Neural cell (in vitro differentiated cells): Measurements from ENCODE around the gene MSH2. TPM values are rescaled to one million over a fixed set of nuclear protein-coding genes. Genes with fewer than 3 reads are reported as not detected.

Experiments
- H2AFZ ChIP-seq: fragments of 200-600, 300-800 bp; sonication (generic), shearing (Covaris generic); 2 replicates; pipeline ENCODE4 v1.6.0; 2014; ENCODE audit warnings: low read depth, mild to moderate bottlenecking, antibody characterized with exemption, low read length, moderate library complexity
- H3F3A ChIP-seq: fragments of 200-600 bp; shearing (Covaris generic); 2 replicates; pipeline ENCODE4 v1.6.1; 2016; ENCODE audit warnings: mild to moderate bottlenecking, moderate library complexity, mixed read lengths, antibody characterized with exemption, low read length; ENCODE audit not compliant: insufficient read depth, poor library complexity, severe bottlenecking
- H3K27ac ChIP-seq: fragments of 200-600, 300-800 bp; sonication (generic), shearing (Covaris generic); 2 replicates; pipeline ENCODE4 v1.5.1; 2014; ENCODE audit warnings: mild to moderate bottlenecking, low read length, moderate library complexity
- H3K27me3 ChIP-seq: fragments of 300-800, 200-600 bp; sonication (generic), shearing (Covaris generic); 2 replicates; pipeline ENCODE4 v1.6.0; 2014; ENCODE audit warnings: mild to moderate bottlenecking, low read depth, low read length, moderate library complexity; ENCODE audit not compliant: insufficient read depth
- H3K36me3 ChIP-seq: fragments of 300-800, 200-600 bp; sonication (generic), shearing (Covaris generic); 2 replicates; pipeline ENCODE4 v1.5.1; 2014; ENCODE audit warnings: mild to moderate bottlenecking, antibody characterized with exemption, low read length, moderate library complexity; ENCODE audit not compliant: insufficient read depth
- H3K4me2 ChIP-seq: fragments of 300-800, 200-600 bp; sonication (generic), shearing (Covaris generic); 2 replicates; pipeline ENCODE4 v1.6.0; 2014; ENCODE audit warnings: mild to moderate bottlenecking, low read length
- H3K4me3 ChIP-seq: fragments of 300-800, 200-600 bp; sonication (generic), shearing (Covaris generic); 2 replicates; pipeline ENCODE4 v1.5.1; 2014; ENCODE audit warnings: mild to moderate bottlenecking, low read length, moderate library complexity
- H3K79me2 ChIP-seq: fragments of 200-600 bp; shearing (Covaris generic); replicated peaks from 2 replicates; pipeline ENCODE4 v1.6.0; 2014; ENCODE audit warnings: mild to moderate bottlenecking, low read length, moderate library complexity; ENCODE audit not compliant: insufficient read depth
- H3K9ac ChIP-seq: fragments of 300-800, 200-600 bp; sonication (generic), shearing (Covaris generic); 2 replicates; pipeline ENCODE4 v1.6.1; 2016; ENCODE audit warnings: mild to moderate bottlenecking, low read length, mixed read lengths
- H3K9me2 ChIP-seq: fragments of 200-600 bp; shearing (Covaris generic); 2 replicates; pipeline ENCODE4 v1.6.1; 2016; ENCODE audit warnings: mild to moderate bottlenecking, low read length, mixed read lengths; ENCODE audit not compliant: insufficient read depth
- H3K9me3 ChIP-seq: fragments of 200-600, 300-800 bp; sonication (generic), shearing (Covaris generic); 2 replicates; pipeline ENCODE4 v1.6.1; 2016; ENCODE audit warnings: mild to moderate bottlenecking, mixed run types, low read length, moderate library complexity, mixed read lengths
- H4K20me1 ChIP-seq: fragments of 200-600 bp; shearing (Covaris generic); 2 replicates; pipeline ENCODE4 v1.6.1; 2016; ENCODE audit warnings: mild to moderate bottlenecking, mixed run types; ENCODE audit not compliant: insufficient read depth
- EP300 ChIP-seq: fragments of 450-650 bp; conservative IDR thresholded peaks from 2 replicates; pipeline ENCODE4 v1.6.1; 2014; ENCODE audit warnings: antibody characterized with exemption, mild to moderate bottlenecking, moderate library complexity; ENCODE audit not compliant: poor library complexity, severe bottlenecking
- EZH2 ChIP-seq: fragments of 200-600, 300-800 bp; shearing (Covaris generic), sonication (generic); IDR thresholded peaks from 2 replicates; pipeline ENCODE4 v1.6.1; 2014; ENCODE audit warnings: antibody characterized with exemption, low read length, borderline replicate concordance, mild to moderate bottlenecking; ENCODE audit not compliant: insufficient read depth, poor library complexity, severe bottlenecking
- MXI1 ChIP-seq: fragments of 450-650 bp; conservative IDR thresholded peaks from 2 replicates; pipeline ENCODE4 v1.6.1; 2014; ENCODE audit warnings: antibody characterized with exemption, mild to moderate bottlenecking; ENCODE audit not compliant: poor library complexity, severe bottlenecking
- POLR2AphosphoS5 ChIP-seq: IDR thresholded peaks from 2 replicates; pipeline ENCODE4 v1.6.1; 2012
- RAD21 ChIP-seq: fragments of 450-650 bp; conservative IDR thresholded peaks from 2 replicates; pipeline ENCODE4 v1.6.1; 2014; ENCODE audit warnings: antibody characterized with exemption, mild to moderate bottlenecking, moderate library complexity
- SMC3 ChIP-seq: fragments of 450-650 bp; conservative IDR thresholded peaks from 2 replicates; pipeline ENCODE4 v1.6.1; 2014; ENCODE audit warnings: antibody characterized with exemption, mild to moderate bottlenecking, moderate library complexity; ENCODE audit not compliant: poor library complexity
- TAF1 ChIP-seq: IDR thresholded peaks from 2 replicates; pipeline ENCODE4 v1.6.1; 2012; ENCODE audit warnings: low read depth
- polyA plus RNA-seq: library from polyadenylated mRNA; depleted of rRNA; stranded (reverse); fragments of >200 nt; gene quantifications from 2 replicates; pipeline ENCODE4 v1.2.3, GENCODE V29; 2014
- TF ChIP-seq, protein P1 (sequence below): fragments of 450-650 bp; IDR thresholded peaks from 2 replicates; pipeline ENCODE4 v1.5.1; 2014; ENCODE audit warnings: antibody characterized with exemption, mild to moderate bottlenecking, moderate library complexity; ENCODE audit not compliant: poor library complexity, severe bottlenecking
- TF ChIP-seq, protein P2 (sequence below): IDR thresholded peaks from 2 replicates; pipeline ENCODE4 v1.6.1; 2012; ENCODE audit warnings: borderline replicate concordance

Gene MSH2
- polyA plus RNA-seq, 1 donor from 2014 or later = 105 TPM

DNA sequence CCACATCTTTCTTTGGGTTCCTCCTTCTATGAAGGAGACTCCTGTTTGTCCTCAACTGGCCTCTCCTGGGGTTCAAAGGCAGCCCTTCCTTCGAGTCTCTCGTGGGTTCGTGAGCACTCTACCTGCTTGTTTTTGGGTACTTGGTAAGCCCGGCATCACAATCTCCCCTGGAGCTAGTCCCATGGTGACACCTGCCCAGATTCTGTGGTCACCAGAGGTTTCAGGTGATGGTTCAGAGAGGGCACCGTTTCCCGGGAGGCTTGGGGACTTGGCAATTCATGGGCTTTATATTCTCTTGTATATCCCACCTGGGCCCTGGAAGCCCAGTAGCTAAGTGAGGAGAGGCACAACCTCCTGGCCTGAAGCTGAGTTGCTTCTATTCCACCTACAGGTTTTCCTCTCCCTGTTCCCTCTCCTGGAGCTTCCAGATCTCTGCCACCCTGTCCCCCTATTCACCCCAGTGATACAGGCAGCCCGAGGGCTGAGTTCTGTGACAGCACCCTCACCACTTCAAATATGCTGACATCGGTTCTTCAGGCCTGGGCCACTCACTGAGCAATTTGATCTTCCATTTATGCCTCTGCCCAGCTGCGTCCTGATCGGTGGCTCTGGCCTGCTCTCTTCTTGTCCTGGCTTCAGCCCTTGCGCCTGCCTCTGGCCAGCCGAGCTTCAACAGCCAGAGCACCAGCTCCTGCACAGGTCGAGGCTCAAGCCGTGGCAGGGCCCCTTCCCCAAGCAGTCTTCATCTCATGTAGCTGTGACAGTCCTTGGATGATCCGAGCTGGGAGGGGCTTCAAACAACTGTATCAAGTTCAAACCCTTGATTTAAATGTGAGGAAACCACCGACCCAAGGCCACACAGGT is 91.5 kb downstream of the MSH2 start:
- Histone ChIP-seq H4K20me1 (no peaks in the 10 kb centered on the region), H3K27ac (no peak overlapping the region), H3K4me2 (no peak overlapping the region), H3K36me3 (no peaks in the 10 kb centered on the region), H3K4me3 (no peak overlapping the region), H2AFZ (no peak overlapping the region), H3K9me2 (no peaks in the 10 kb centered on the region), H3K27me3 (no peaks in the 10 kb centered on the region), H3K79me2 (no peaks in the 10 kb centered on the region), H3K9me3 (no peaks in the 10 kb centered on the region), H3F3A (no peaks in the 10 kb centered on the region), H3K9ac (no peak overlapping the region)
- TF ChIP-seq EP300 = no peak
- TF ChIP-seq EZH2 = no peak
- TF ChIP-seq RAD21 = no peak
- no peak for TF ChIP-seq TAF1
- TF ChIP-seq POLR2AphosphoS5 = no peak
- TF ChIP-seq, protein P1, sequence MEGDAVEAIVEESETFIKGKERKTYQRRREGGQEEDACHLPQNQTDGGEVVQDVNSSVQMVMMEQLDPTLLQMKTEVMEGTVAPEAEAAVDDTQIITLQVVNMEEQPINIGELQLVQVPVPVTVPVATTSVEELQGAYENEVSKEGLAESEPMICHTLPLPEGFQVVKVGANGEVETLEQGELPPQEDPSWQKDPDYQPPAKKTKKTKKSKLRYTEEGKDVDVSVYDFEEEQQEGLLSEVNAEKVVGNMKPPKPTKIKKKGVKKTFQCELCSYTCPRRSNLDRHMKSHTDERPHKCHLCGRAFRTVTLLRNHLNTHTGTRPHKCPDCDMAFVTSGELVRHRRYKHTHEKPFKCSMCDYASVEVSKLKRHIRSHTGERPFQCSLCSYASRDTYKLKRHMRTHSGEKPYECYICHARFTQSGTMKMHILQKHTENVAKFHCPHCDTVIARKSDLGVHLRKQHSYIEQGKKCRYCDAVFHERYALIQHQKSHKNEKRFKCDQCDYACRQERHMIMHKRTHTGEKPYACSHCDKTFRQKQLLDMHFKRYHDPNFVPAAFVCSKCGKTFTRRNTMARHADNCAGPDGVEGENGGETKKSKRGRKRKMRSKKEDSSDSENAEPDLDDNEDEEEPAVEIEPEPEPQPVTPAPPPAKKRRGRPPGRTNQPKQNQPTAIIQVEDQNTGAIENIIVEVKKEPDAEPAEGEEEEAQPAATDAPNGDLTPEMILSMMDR = no peak
- TF ChIP-seq SMC3 = no peak
- no peak for TF ChIP-seq MXI1
- TF ChIP-seq, protein P2, sequence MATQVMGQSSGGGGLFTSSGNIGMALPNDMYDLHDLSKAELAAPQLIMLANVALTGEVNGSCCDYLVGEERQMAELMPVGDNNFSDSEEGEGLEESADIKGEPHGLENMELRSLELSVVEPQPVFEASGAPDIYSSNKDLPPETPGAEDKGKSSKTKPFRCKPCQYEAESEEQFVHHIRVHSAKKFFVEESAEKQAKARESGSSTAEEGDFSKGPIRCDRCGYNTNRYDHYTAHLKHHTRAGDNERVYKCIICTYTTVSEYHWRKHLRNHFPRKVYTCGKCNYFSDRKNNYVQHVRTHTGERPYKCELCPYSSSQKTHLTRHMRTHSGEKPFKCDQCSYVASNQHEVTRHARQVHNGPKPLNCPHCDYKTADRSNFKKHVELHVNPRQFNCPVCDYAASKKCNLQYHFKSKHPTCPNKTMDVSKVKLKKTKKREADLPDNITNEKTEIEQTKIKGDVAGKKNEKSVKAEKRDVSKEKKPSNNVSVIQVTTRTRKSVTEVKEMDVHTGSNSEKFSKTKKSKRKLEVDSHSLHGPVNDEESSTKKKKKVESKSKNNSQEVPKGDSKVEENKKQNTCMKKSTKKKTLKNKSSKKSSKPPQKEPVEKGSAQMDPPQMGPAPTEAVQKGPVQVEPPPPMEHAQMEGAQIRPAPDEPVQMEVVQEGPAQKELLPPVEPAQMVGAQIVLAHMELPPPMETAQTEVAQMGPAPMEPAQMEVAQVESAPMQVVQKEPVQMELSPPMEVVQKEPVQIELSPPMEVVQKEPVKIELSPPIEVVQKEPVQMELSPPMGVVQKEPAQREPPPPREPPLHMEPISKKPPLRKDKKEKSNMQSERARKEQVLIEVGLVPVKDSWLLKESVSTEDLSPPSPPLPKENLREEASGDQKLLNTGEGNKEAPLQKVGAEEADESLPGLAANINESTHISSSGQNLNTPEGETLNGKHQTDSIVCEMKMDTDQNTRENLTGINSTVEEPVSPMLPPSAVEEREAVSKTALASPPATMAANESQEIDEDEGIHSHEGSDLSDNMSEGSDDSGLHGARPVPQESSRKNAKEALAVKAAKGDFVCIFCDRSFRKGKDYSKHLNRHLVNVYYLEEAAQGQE = no peak

DNA sequence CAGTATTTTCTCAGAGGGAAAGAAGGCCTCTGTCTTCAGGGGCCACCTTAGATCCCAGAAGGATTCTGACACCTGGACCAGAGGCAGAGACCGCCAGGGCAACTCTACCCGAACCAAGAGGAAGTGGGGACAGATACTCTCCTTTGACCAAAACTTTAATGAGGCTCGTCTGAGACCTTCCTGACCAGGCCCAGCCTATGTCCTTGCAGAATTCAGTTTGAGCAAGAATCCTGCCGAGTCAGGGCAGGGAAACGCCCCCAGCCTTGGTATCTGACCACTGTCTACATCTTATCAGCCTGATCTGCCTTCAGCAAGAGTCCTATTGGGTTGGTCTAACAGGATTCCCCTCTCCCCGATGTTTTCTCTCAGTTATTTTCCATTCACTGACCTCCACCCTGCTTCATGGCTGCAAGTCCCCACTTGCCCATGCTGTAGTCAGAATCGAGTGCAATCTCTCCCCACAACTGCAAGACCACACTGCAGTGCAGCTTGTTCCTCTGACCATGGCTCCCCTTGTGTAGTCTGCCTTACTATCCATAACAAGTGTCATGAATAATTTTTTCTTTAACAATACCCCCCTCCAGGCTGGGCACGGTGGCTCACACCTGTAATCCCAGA is 95.0 kb downstream of the MSH2 start:
- H3K36me3 ChIP-seq = no peaks in the 10 kb centered on the region
- H3K79me2 ChIP-seq = no peaks in the 10 kb centered on the region
- no peaks in the 10 kb centered on the region for H3F3A ChIP-seq
- no peak overlapping the region for H3K4me2 ChIP-seq
- H3K9ac ChIP-seq = no peak overlapping the region
- H3K4me3 ChIP-seq = no peak overlapping the region
- no peaks in the 10 kb centered on the region for H3K9me2 ChIP-seq
- H3K27ac ChIP-seq = no peak overlapping the region
- TF ChIP-seq, protein P2 = no peak
- no peaks in the 10 kb centered on the region for H3K27me3 ChIP-seq
- no peaks in the 10 kb centered on the region for H3K9me3 ChIP-seq
- no peak overlapping the region for H2AFZ ChIP-seq
- no peaks in the 10 kb centered on the region for H4K20me1 ChIP-seq
